Mucosa of rectum (tissue), 2 donors: ENCODE results near the gene SNX2.

ENCODE experiments used
- H3K27ac ChIP-seq, 2 donors: one replicate each; pipeline ENCODE4 v1.7.0; 2013; ENCODE audit warnings: inconsistent platforms in 2 of 2, low read depth in 2 of 2, low read length in 2 of 2
- H3K27me3 ChIP-seq, 2 donors: one replicate each; pipeline ENCODE4 v1.7.0; 2013; ENCODE audit warnings: low read length in 2 of 2; ENCODE audit not compliant: control insufficient read depth in 2 of 2, insufficient read depth in 2 of 2
- H3K36me3 ChIP-seq, 2 donors: one replicate each; pipeline ENCODE4 v1.7.0; 2013; ENCODE audit warnings: low read length in 2 of 2; ENCODE audit not compliant: control insufficient read depth in 2 of 2, insufficient read depth in 2 of 2
- H3K4me1 ChIP-seq, 2 donors: one replicate each; pipeline ENCODE4 v1.7.0; 2013; ENCODE audit warnings: low read length in 2 of 2, mild to moderate bottlenecking in 1 of 2; ENCODE audit not compliant: control insufficient read depth in 2 of 2, insufficient read depth in 2 of 2
- H3K4me3 ChIP-seq, 2 donors: one replicate each; pipeline ENCODE4 v1.7.0; 2013; ENCODE audit warnings: low read length in 2 of 2
- H3K9ac ChIP-seq, 2 donors: one replicate each; pipeline ENCODE4 v1.7.0; 2013; ENCODE audit warnings: low read length in 2 of 2, low read depth in 1 of 2, mild to moderate bottlenecking in 1 of 2
- H3K9me3 ChIP-seq, 2 donors: one replicate each; pipeline ENCODE4 v1.7.0; 2013; ENCODE audit warnings: low read length in 2 of 2; ENCODE audit not compliant: control insufficient read depth in 2 of 2
- donor health status: healthy.
- donor health status: Normal muscosa, but diverticular disease.

SNX2 gene

DNA sequence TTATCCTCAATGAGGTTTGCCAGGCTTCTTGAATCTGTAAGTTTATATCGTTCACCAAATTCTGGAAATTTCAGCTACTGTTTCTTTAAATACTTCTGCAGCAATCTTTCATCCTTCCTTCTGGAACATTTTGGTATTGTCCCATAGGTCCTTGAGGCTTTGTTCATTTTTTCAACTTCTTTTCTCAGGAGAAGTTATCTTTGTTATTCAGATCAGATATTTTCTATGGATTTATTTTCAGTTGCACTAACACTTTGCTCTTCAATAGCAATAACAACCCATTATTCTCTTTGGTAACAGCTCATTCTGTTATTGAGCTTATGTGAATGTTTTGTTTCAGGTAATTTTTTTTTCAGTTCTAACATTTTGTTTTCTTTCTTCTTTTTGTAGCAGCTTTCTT is 13.5 kb downstream of the SNX2 start:
- Histone ChIP-seq H3K4me3 (no peak overlapping the region), H3K27ac (no peak overlapping the region), H3K36me3 (no peaks in the 10 kb centered on the region), H3K9me3 (no peaks in the 10 kb centered on the region), H3K27me3 (no peaks in the 10 kb centered on the region), H3K4me1 (no peaks in the 10 kb centered on the region), H3K9ac (no peak overlapping the region)

GRCh38 chr5:122788996-122789395 is 14.1 kb downstream of the SNX2 start:
- Histone ChIP-seq H3K9ac (no peak overlapping the region), H3K36me3 (no peaks in the 10 kb centered on the region), H3K27ac (no peak overlapping the region), H3K4me3 (no peak overlapping the region), H3K27me3 (no peaks in the 10 kb centered on the region), H3K9me3 (no peaks in the 10 kb centered on the region), H3K4me1 (no peaks in the 10 kb centered on the region)

- H3K4me3 ChIP-seq = no peak overlapping the region
- H3K36me3 ChIP-seq = no peaks in the 10 kb centered on the region
- no peaks in the 10 kb centered on the region for H3K27me3 ChIP-seq
- no peak overlapping the region for H3K9ac ChIP-seq
- H3K27ac ChIP-seq = no peak overlapping the region
- H3K9me3 ChIP-seq = no peaks in the 10 kb centered on the region
- no peaks in the 10 kb centered on the region for H3K4me1 ChIP-seq
Measured at GRCh38 chr5:122789461-122790171, 14.7 kb downstream of the SNX2 start.

- peaks cover 0 to 2% of the 10 kb centered on the region in 2 donors for H3K36me3 ChIP-seq
Measured at GRCh38 chr5:122790354-122791103, 15.6 kb downstream of the SNX2 start.

GRCh38 chr5:122805481-122805880 is 30.6 kb downstream of the SNX2 start:
- Histone ChIP-seq H3K4me3 (no peak overlapping the region), H3K36me3 (peaks cover 29 to 33% of the 10 kb centered on the region in 2 donors), H3K9me3 (no peaks in the 10 kb centered on the region), H3K9ac (no peak overlapping the region), H3K27me3 (no peaks in the 10 kb centered on the region), H3K4me1 (no peaks in the 10 kb centered on the region), H3K27ac (no peak overlapping the region)

More at GRCh38 chr5:122790354-122791103, 15.6 kb downstream of the SNX2 start:
- Histone ChIP-seq H3K27me3 (no peaks in the 10 kb centered on the region), H3K4me3 (no peak overlapping the region), H3K27ac (no peak overlapping the region), H3K4me1 (no peaks in the 10 kb centered on the region), H3K9ac (no peak overlapping the region), H3K9me3 (no peaks in the 10 kb centered on the region)

DNA sequence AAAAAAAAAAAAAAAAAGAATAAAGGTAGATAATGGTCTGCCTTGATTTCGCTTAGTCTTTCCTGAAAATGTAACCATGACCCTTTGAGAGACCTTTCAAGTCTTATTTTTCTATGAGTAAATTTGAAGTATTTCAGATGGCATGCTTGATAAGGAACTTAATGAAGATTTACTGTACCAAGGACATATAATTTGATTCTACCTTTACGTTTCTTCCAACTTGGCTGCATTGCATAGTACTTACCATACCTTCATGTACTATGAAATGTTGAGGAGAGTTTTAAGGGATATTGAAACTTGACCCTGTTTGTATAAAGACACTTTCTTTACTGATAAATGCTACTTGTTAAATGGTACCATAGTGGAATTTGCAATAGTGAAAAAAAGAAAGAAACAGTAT is 35.5 kb downstream of the SNX2 start:
- no peaks in the 10 kb centered on the region for H3K9me3 ChIP-seq
- no peak overlapping the region for H3K4me3 ChIP-seq
- H3K27me3 ChIP-seq = no peaks in the 10 kb centered on the region
- H3K9ac ChIP-seq = no peak overlapping the region
- peaks cover 14 to 16% of the 10 kb centered on the region in 2 donors for H3K36me3 ChIP-seq
- H3K27ac ChIP-seq = no peak overlapping the region
- H3K4me1 ChIP-seq = no peaks in the 10 kb centered on the region

GRCh38 chr5:122815218-122815767 is 40.4 kb downstream of the SNX2 start:
- Histone ChIP-seq H3K9me3 (no peaks in the 10 kb centered on the region), H3K27me3 (no peaks in the 10 kb centered on the region), H3K27ac (no peak overlapping the region), H3K36me3 (peaks cover 12 to 18% of the 10 kb centered on the region in 2 donors), H3K4me3 (no peak overlapping the region), H3K9ac (no peak overlapping the region), H3K4me1 (no peaks in the 10 kb centered on the region)

GRCh38 chr5:122816756-122817155 is 41.9 kb downstream of the SNX2 start:
- no peak overlapping the region for H3K9ac ChIP-seq
- H3K27me3 ChIP-seq = no peaks in the 10 kb centered on the region
- H3K4me1 ChIP-seq = no peaks in the 10 kb centered on the region
- no peak overlapping the region for H3K4me3 ChIP-seq
- H3K27ac ChIP-seq = no peak overlapping the region
- peaks cover 19 to 22% of the 10 kb centered on the region in 2 donors for H3K36me3 ChIP-seq
- no peaks in the 10 kb centered on the region for H3K9me3 ChIP-seq

DNA sequence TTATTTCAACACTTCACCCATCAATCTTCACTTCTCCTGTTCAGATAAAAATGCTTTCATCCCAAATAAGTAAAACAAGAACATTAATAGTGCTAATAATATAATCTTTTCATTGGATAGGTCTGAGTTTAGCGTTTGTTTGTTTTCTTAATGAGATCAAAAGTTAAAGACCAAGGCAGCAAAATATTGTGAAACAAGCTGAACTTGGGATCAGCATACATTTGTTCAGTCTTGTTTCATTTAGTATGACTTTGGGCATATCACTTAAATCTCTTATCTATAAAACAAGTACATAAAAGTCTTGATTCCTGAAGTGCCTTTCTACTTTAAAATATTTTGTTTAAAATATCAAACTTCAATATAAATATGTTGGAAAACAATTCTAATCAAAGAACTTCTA is 57.1 kb downstream of the SNX2 start:
- H3K4me1 ChIP-seq = no peaks in the 10 kb centered on the region
- H3K27ac ChIP-seq = no peak overlapping the region
- no peaks in the 10 kb centered on the region for H3K9me3 ChIP-seq
- H3K27me3 ChIP-seq = no peaks in the 10 kb centered on the region
- H3K9ac ChIP-seq = no peak overlapping the region
- H3K36me3 ChIP-seq = peaks cover 11 to 12% of the 10 kb centered on the region in 2 donors
- no peak overlapping the region for H3K4me3 ChIP-seq

- H3K9me3 ChIP-seq = no peaks in the 10 kb centered on the region
- H3K4me3 ChIP-seq = no peak overlapping the region
- H3K36me3 ChIP-seq = no peaks in the 10 kb centered on the region
- no peaks in the 10 kb centered on the region for H3K4me1 ChIP-seq
- no peak overlapping the region for H3K9ac ChIP-seq
- no peak overlapping the region for H3K27ac ChIP-seq
- H3K27me3 ChIP-seq = no peaks in the 10 kb centered on the region
Measured at GRCh38 chr5:122835681-122836080, 60.8 kb downstream of the SNX2 start.
